Smooth muscle cell (in vitro differentiated cells): ENCODE data around the gene ZDBF2. TPM values are rescaled to one million over a fixed set of nuclear protein-coding genes. Genes with fewer than 3 reads are reported as not detected.
"Not testable (repeated sequence)": the region's sequence is repeated elsewhere in the genome, so short reads cannot be mapped to it uniquely, and the experiment has no call there.

Experiments
- DNase-seq: peaks from one replicate; lab custom pipeline; 2025; ENCODE audit not compliant: unreplicated experiment; lab: John Stamatoyannopoulos, UW
- H2AFZ ChIP-seq: fragments of 200-600 bp; sonication (generic); 2 replicates; pipeline ENCODE4 v1.6.0; 2016; ENCODE audit warnings: antibody characterized with exemption, low read depth, mild to moderate bottlenecking
- H3F3A ChIP-seq: fragments of 200-600 bp; sonication (generic); 2 replicates; pipeline ENCODE4 v1.6.0; 2017; ENCODE audit warnings: antibody characterized with exemption, low read depth
- H3K27ac ChIP-seq: fragments of 200-600 bp; sonication (generic); 2 replicates; pipeline ENCODE4 v1.5.1; 2016; ENCODE audit warnings: low read depth, mild to moderate bottlenecking
- H3K27me3 ChIP-seq: fragments of 200-600 bp; sonication (generic); 2 replicates; pipeline ENCODE4 v1.6.1; 2016; ENCODE audit warnings: low read depth, mild to moderate bottlenecking
- H3K36me3 ChIP-seq: fragments of 200-600 bp; sonication (generic); 2 replicates; pipeline ENCODE4 v1.5.1; 2016; ENCODE audit warnings: low read depth
- H3K4me1 ChIP-seq: fragments of 200-600 bp; sonication (generic); 2 replicates; pipeline ENCODE4 v1.5.1; 2016; ENCODE audit warnings: low read depth
- H3K4me2 ChIP-seq: fragments of 200-600 bp; sonication (generic); 2 replicates; pipeline ENCODE4 v1.6.0; 2016; ENCODE audit warnings: mild to moderate bottlenecking
- H3K4me3 ChIP-seq: fragments of 200-600 bp; sonication (generic); 2 replicates; pipeline ENCODE4 v1.5.1; 2016; ENCODE audit warnings: mild to moderate bottlenecking
- H3K79me2 ChIP-seq: fragments of 200-600 bp; sonication (generic); 2 replicates; pipeline ENCODE4 v1.6.0; 2016; ENCODE audit warnings: low read depth, mild to moderate bottlenecking
- H3K9ac ChIP-seq: fragments of 200-600 bp; sonication (generic); 2 replicates; pipeline ENCODE4 v1.6.0; 2016; ENCODE audit warnings: low read depth
- H3K9me3 ChIP-seq: fragments of 200-600 bp; sonication (generic); replicated peaks from 2 replicates; pipeline ENCODE4 v1.5.1; 2016; ENCODE audit warnings: low read depth
- H4K20me1 ChIP-seq: fragments of 200-600 bp; sonication (generic); 2 replicates; pipeline ENCODE4 v1.6.0; 2016; ENCODE audit warnings: low read depth
- WGBS: methylation state at CpG from one replicate; pipeline ENCODE4 v1.1.7; 2016; ENCODE audit warnings: low lambda C conversion rate; 5-methylcytosine and 5-hydroxymethylcytosine counted together
- polyA plus RNA-seq: library from polyadenylated mRNA; unstranded; fragments of >200 nt; fragmentation: Nextera tagmentation; extraction: Ambion mirVana; gene quantifications from 2 replicates; pipeline ENCODE4 v1.2.1, GENCODE V29; 2016
- total RNA-seq: library from RNA; depleted of rRNA; stranded (reverse); fragments of >200 nt; gene quantifications from 2 replicates; pipeline ENCODE4 v1.2.3, GENCODE V29; 2014
- TF ChIP-seq, protein P1 (sequence below): fragments of 200-600 bp; sonication (generic); IDR thresholded peaks from 2 replicates; pipeline ENCODE4 v1.5.1; 2017; ENCODE audit warnings: borderline replicate concordance, mild to moderate bottlenecking, antibody characterized with exemption; ENCODE audit not compliant: insufficient read depth, poor library complexity, severe bottlenecking

Gene ZDBF2
- total RNA-seq (22.7 and 29.4 TPM in 2 replicates), polyA plus RNA-seq (2.8 TPM in 2 replicates)

DNA sequence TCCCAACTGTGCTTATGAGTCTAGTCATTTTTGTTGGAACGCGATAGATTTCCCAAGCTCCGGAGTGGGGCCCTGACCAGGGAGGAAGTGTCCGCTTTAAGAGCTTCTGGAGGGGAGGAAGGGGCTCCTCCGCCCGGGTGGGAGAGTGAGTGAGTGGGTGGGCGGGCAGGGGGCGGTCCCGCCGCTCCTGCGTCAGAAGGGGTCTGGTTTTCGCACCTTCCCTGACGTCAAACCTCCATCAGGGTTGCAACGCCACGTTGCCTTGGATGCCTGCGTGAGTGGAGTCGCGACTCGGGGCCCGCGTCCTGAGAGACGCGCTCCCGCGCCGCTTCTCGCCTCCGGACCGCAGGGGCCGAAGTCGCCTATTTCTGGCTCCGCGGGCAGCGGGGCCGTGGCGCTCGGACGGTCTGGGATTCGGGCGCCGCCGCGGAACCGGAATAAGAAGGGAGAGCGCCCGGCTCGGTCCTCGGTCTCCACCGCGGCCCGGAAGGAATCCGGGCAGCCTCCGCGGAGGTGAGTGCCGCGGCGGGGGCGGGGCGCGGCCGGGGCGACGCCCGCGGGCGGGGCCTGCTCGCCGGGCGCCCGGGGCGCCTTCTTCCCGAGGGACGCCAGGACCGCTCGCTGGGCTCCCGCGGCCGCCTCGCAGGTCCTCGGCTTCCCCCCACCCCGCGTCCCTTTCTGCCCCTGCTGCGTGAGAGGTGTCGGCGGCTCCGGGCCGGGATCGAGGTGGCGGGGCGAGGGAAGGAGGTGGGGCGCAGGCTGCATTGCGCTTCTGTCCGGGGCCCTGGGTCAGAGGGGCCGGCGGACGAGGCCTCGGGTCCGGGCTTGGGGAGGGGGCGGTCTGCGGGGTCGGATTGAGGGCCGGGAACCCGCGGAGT lies at the start of gene ZDBF2:
ZDBF2 (plus strand) TSS at position 230 of the 878 bp plus-strand sequence. CDS start 7,187 bp downstream, outside the sequence.
- 0% methylated on average over 63 of the region's 104 CpGs for WGBS
- peaks cover 77% of the 10 kb centered on the region for H3K27me3 ChIP-seq
- peak within 1 kb of the TSS; percentile 81 for H3K27ac ChIP-seq
- H3F3A ChIP-seq: no peaks in the 10 kb centered on the region
- H3K4me1 ChIP-seq: peaks cover 13% of the 10 kb centered on the region
- peak within 1 kb of the TSS; percentile 84 for H2AFZ ChIP-seq
- H3K9ac ChIP-seq: peak within 1 kb of the TSS; percentile 94
- DNase-seq: peak; percentile 29
- peaks cover 12% of the 10 kb centered on the region for H3K79me2 ChIP-seq
- H3K4me3 ChIP-seq: peak within 1 kb of the TSS; percentile 77
- no peaks in the 10 kb centered on the region for H3K36me3 ChIP-seq
- TF ChIP-seq, protein P1, sequence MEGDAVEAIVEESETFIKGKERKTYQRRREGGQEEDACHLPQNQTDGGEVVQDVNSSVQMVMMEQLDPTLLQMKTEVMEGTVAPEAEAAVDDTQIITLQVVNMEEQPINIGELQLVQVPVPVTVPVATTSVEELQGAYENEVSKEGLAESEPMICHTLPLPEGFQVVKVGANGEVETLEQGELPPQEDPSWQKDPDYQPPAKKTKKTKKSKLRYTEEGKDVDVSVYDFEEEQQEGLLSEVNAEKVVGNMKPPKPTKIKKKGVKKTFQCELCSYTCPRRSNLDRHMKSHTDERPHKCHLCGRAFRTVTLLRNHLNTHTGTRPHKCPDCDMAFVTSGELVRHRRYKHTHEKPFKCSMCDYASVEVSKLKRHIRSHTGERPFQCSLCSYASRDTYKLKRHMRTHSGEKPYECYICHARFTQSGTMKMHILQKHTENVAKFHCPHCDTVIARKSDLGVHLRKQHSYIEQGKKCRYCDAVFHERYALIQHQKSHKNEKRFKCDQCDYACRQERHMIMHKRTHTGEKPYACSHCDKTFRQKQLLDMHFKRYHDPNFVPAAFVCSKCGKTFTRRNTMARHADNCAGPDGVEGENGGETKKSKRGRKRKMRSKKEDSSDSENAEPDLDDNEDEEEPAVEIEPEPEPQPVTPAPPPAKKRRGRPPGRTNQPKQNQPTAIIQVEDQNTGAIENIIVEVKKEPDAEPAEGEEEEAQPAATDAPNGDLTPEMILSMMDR: no peak
- H3K4me2 ChIP-seq: peak within 1 kb of the TSS; percentile 96
- H3K9me3 ChIP-seq: no peaks in the 10 kb centered on the region
- H4K20me1 ChIP-seq: peaks cover 31% of the 10 kb centered on the region

DNA sequence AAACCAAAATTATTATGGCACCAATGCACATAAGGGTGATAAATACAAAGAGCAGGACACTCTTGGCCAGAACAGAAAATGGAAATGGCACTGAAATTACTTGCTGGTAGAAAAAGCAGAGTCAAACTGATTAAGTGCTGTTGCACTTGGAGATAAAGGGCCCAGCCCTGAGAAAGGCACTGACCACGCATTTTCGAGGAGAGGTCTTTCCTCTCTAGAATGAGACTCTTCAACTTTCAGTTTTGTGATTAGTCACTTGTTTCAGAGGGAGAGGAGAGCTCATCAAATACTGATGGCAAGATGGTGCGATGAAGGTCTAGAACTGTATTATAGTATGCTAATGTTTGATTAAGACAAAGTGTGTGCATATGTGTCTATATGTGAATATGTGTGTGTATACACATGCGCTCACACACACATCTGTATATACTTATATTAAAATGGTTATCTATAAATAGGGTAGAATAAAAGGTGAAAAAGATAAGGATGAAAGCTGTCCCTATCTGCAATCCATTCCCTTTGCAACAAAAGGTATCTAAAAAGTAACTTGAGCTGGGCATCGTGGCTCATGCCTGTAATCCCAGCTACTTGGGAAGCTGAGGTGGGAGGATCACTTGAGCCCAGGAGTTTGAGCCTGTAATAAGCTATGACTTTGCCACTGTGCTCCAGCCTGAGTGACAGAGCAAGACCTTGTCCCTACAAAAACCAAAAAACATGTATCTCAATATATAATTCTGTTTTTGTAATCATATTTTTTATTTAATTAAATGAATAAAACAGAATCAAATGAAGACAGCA lies 48.8 kb upstream of the ZDBF2 start:
- Histone ChIP-seq H3K4me1 (peaks cover 22% of the 10 kb centered on the region), H3K27ac (no peak overlapping the region), H3K4me2 (no peak overlapping the region), H2AFZ (no peak overlapping the region), H3K36me3 (no peaks in the 10 kb centered on the region), H3K79me2 (no peaks in the 10 kb centered on the region), H3K9ac (no peak overlapping the region), H3K27me3 (peaks cover 9% of the 10 kb centered on the region), H3F3A (no peaks in the 10 kb centered on the region), H3K4me3 (no peak overlapping the region), H4K20me1 (no peaks in the 10 kb centered on the region), H3K9me3 (no peaks in the 10 kb centered on the region)
- TF ChIP-seq, protein P1: no peak
- DNase-seq: no peak
- 79% methylated on average over 5 of the region's 5 CpGs for WGBS

- not testable (repeated sequence) for H3K27ac ChIP-seq, H3K4me3 ChIP-seq, DNase-seq, H4K20me1 ChIP-seq, H3K36me3 ChIP-seq, H3K9ac ChIP-seq, H2AFZ ChIP-seq, H3F3A ChIP-seq, H3K9me3 ChIP-seq, H3K27me3 ChIP-seq, H3K4me2 ChIP-seq, H3K79me2 ChIP-seq
- H3K4me1 ChIP-seq: peaks cover 38% of the 10 kb centered on the region
- WGBS: 79% methylated on average over 9 of the region's 9 CpGs
Observed at GRCh38 chr2:206228636-206229035, 45.8 kb upstream of the ZDBF2 start.

DNA sequence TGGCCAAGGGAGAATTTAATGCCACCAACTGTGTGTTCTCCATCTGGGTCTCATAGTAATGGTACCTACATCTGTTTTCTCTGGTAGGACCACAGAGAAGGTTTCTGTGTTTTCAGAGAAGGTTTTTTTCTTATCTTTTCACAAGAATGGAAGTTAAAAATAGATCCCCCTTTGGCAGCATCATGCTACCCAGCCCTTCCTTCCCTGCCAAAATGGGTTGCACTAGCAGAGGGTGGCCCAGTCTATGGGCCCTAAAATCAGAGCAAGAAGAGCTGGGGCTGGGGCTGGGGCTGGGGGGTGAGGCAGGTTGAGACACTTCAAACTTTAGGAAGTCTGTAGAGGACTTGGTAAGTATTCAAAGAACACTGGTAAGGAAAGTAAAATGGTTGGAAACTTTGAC lies 44.8 kb upstream of the ZDBF2 start:
- Histone ChIP-seq H4K20me1 (no peaks in the 10 kb centered on the region), H3K27ac (no peak overlapping the region), H3K4me1 (peaks cover 38% of the 10 kb centered on the region), H3F3A (no peaks in the 10 kb centered on the region), H3K27me3 (peaks cover 9% of the 10 kb centered on the region), H3K36me3 (no peaks in the 10 kb centered on the region), H3K79me2 (no peaks in the 10 kb centered on the region), H3K9me3 (no peaks in the 10 kb centered on the region), H2AFZ (no peak overlapping the region), H3K9ac (no peak overlapping the region), H3K4me3 (no peak overlapping the region), H3K4me2 (no peak overlapping the region)
- no peak for DNase-seq
- TF ChIP-seq, protein P1: no peak
